Measurements from ENCODE around the gene RASL10B. TPM values are rescaled to one million over a fixed set of nuclear protein-coding genes. Genes with fewer than 3 reads are reported as not detected.

Gene RASL10B
- total RNA-seq, 1 donor from 2014 or later = 31.7 TPM

- no peaks in the 10 kb centered on the region for H3K36me3 Mint-ChIP-seq (ENCODE audit: low read depth)
Measured at GRCh38 chr17:35784895-35785294, 53.5 kb downstream of the RASL10B start.

GRCh38 chr17:35786941-35787432 lies 55.5 kb downstream of the RASL10B start:
- Mint-ChIP-seq H3K4me1 (peaks cover 16% of the 10 kb centered on the region), H3K27ac (ENCODE audit: unreplicated experiment) (no peak overlapping the region)

More at GRCh38 chr17:35784895-35785294, 53.5 kb downstream of the RASL10B start:
- TF ChIP-seq CTCF (conservative IDR thresholded peaks at IDR 0.05) = no peak
- no peak overlapping the region for H3K27ac Mint-ChIP-seq (ENCODE audit: unreplicated experiment)
- no peaks in the 10 kb centered on the region for H3K9me3 Mint-ChIP-seq
- H3K4me3 Mint-ChIP-seq = no peak overlapping the region
- no peak for DNase-seq (ENCODE audit: low read depth, low spot score)
- peaks cover 32% of the 10 kb centered on the region for H3K27me3 Mint-ChIP-seq (ENCODE audit: low read depth)
- H3K4me1 Mint-ChIP-seq = peaks cover 16% of the 10 kb centered on the region

GRCh38 chr17:35788477-35789368 lies 57.3 kb downstream of the RASL10B start:
- Mint-ChIP-seq H3K27ac (ENCODE audit: unreplicated experiment) (no peak overlapping the region), H3K36me3 (ENCODE audit: low read depth) (no peaks in the 10 kb centered on the region), H3K4me3 (no peak overlapping the region), H3K9me3 (no peaks in the 10 kb centered on the region), H3K4me1 (peaks cover 16% of the 10 kb centered on the region), H3K27me3 (ENCODE audit: low read depth) (peaks cover 49% of the 10 kb centered on the region)
- DNase-seq (ENCODE audit: low read depth, low spot score) = no peak
- TF ChIP-seq CTCF (conservative IDR thresholded peaks at IDR 0.05) = no peak

More at GRCh38 chr17:35786941-35787432, 55.5 kb downstream of the RASL10B start:
- no peak for TF ChIP-seq CTCF (conservative IDR thresholded peaks at IDR 0.05)
- Mint-ChIP-seq H3K9me3 (no peaks in the 10 kb centered on the region), H3K27me3 (ENCODE audit: low read depth) (peaks cover 37% of the 10 kb centered on the region), H3K4me3 (no peak overlapping the region), H3K36me3 (ENCODE audit: low read depth) (no peaks in the 10 kb centered on the region)
- no peak for DNase-seq (ENCODE audit: low read depth, low spot score)

- Mint-ChIP-seq H3K9me3 (no peaks in the 10 kb centered on the region), H3K4me1 (peaks cover 16% of the 10 kb centered on the region), H3K27me3 (ENCODE audit: low read depth) (peaks cover 67% of the 10 kb centered on the region), H3K36me3 (ENCODE audit: low read depth) (no peaks in the 10 kb centered on the region), H3K27ac (ENCODE audit: unreplicated experiment) (no peak overlapping the region), H3K4me3 (no peak overlapping the region)
- no peak for DNase-seq (ENCODE audit: low read depth, low spot score)
- TF ChIP-seq CTCF (conservative IDR thresholded peaks at IDR 0.05) = no peak
Measured at GRCh38 chr17:35790841-35791240, 59.4 kb downstream of the RASL10B start.

- H3K27ac Mint-ChIP-seq (ENCODE audit: unreplicated experiment) = no peak overlapping the region
- no peaks in the 10 kb centered on the region for H3K36me3 Mint-ChIP-seq (ENCODE audit: low read depth)
- H3K4me1 Mint-ChIP-seq = peaks cover 13% of the 10 kb centered on the region
- no peak overlapping the region for H3K4me3 Mint-ChIP-seq
- no peak for DNase-seq (ENCODE audit: low read depth, low spot score)
- TF ChIP-seq CTCF (conservative IDR thresholded peaks at IDR 0.05) = no peak
- no peaks in the 10 kb centered on the region for H3K9me3 Mint-ChIP-seq
- peaks cover 75% of the 10 kb centered on the region for H3K27me3 Mint-ChIP-seq (ENCODE audit: low read depth)
Measured at GRCh38 chr17:35791681-35792350, 60.4 kb downstream of the RASL10B start.

Other genes starting within 250 kb of the RASL10B start
- not detected in 2 replicates for gene SLFN12L, start 194.0 kb upstream of the RASL10B start, total RNA-seq
- not detected in 2 replicates for gene SLFN14, start 170.8 kb upstream of the RASL10B start, total RNA-seq
- 4.2 and 5.1 TPM in 2 replicates for gene PEX12, start 153.1 kb upstream of the RASL10B start, total RNA-seq
- gene AP2B1, start 144.3 kb upstream of the RASL10B start, total RNA-seq = 216 and 228 TPM in 2 replicates
- gene GAS2L2, start 21.6 kb downstream of the RASL10B start, total RNA-seq = 0.12 and 0.16 TPM in 2 replicates
- 0.23 TPM in 1 of 2 replicates, not detected in the other for gene C17orf50, start 29.2 kb downstream of the RASL10B start, total RNA-seq
- gene MMP28, start 64.0 kb downstream of the RASL10B start, total RNA-seq = 0.68 and 0.71 TPM in 2 replicates
- 300 and 320 TPM in 2 replicates for gene TAF15, start 77.8 kb downstream of the RASL10B start, total RNA-seq
- gene HEATR9, start 137.3 kb downstream of the RASL10B start, total RNA-seq = not detected in 2 replicates
- gene CCL5, start 148.7 kb downstream of the RASL10B start, total RNA-seq = not detected in 2 replicates
- gene RDM1, start 199.1 kb downstream of the RASL10B start, total RNA-seq = 5.0 and 5.7 TPM in 2 replicates
- not detected in 2 replicates for gene LYZL6, start 212.1 kb downstream of the RASL10B start, total RNA-seq
- not detected in 2 replicates for gene CCL16, start 249.9 kb downstream of the RASL10B start, total RNA-seq